Stimulated activated CD8-positive, alpha-beta memory T cell treated with anti-CD3 and anti-CD28 coated beads, Interleukin-15, amount 100 ng/mL, for 24 hours (primary cell): Measurements from ENCODE around the gene RGCC.

Experiments
- DNase-seq: peaks from one replicate; pipeline ENCODE4 v3.0.0-alpha.2; 2020; ENCODE audit warnings: low read depth

The RGCC gene

GRCh38 chr13:41453620-41454019 is 3.7 kb upstream of the RGCC start:
- no peak for DNase-seq

- DNase-seq = no peak
Observed at GRCh38 chr13:41454170-41454569, 3.2 kb upstream of the RGCC start.

GRCh38 chr13:41455725-41456419 is 1.5 kb upstream of the RGCC start:
- DNase-seq = no peak

GRCh38 chr13:41457589-41458186 is 338 bp downstream of the RGCC start:
- no peak for DNase-seq

DNA sequence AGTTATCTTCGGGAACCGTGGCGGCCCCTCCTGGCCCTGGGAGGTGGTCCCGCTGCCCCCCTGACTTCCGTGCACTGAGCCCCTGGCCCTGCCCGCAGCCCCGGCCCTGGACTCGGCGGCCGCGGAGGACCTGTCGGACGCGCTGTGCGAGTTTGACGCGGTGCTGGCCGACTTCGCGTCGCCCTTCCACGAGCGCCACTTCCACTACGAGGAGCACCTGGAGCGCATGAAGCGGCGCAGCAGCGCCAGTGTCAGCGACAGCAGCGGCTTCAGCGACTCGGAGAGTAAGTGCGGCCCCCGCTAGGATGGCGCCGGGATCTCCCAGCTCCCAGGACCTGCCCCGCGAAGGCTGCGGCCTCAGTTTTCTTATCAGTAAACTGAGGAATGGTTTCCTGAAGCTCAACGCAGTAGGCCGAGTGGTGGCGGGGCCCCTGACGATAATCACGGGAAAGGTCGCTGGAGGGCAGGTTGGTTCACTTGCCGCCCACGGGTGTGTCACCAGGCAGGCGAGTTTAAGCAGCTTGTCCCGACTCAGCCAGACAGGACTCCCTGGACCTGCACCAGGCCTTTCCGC is 924 bp downstream of the RGCC start:
- DNase-seq = peak; percentile 22

- DNase-seq = no peak
Observed at GRCh38 chr13:41458761-41459431, 1.5 kb downstream of the RGCC start.

DNA sequence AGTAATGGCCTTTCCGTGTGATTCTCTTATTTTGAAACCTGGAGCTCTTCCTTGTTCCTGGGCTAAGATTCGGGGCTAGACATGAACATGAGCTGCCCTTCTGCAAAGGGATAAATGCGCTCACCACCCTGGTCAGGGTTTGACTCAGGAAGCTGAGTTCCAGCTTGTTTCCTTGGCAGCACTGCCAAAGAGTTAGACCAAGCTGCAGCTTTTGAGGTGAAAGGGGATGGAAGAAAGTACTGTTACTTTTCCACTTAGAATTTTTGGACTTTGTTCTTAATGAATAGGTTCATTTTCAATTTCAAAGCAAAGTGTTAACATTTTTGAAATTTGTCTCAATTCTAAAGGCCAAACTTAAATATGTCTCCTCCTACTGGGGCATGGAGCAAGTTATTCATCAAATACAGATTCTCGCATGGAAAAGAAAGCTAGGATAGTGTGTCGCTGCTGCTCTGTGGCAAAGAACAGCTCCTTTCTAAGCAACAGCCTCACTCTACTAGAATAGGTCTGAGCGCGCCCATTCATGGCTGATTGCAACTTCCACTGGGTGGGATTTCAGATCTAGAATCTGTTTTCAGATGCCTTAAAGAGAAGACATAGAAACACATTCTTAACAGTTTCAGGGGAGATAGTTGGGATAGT is 2.2 kb downstream of the RGCC start:
- DNase-seq = no peak

DNA sequence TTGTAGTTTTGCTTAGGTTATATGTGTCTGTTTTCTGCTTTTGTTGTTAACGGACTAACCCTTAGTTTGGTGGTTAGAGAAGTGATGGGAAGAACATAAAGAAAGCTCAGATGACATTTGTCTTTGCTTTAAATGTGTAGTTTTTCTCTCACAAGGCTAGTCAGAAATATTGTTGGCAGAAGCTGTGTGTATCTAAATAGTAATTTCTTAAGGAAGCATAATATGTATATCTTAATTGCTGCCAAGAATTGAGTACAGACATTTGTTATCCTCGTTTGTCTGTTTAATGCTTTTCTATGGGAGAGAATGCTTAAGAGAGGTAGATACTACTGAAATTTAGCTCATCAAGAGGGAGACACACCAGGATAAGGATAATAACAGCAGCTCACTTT is 2.7 kb downstream of the RGCC start:
- no peak for DNase-seq

- DNase-seq = no peak
Observed at GRCh38 chr13:41460930-41461329, 3.6 kb downstream of the RGCC start.

DNA sequence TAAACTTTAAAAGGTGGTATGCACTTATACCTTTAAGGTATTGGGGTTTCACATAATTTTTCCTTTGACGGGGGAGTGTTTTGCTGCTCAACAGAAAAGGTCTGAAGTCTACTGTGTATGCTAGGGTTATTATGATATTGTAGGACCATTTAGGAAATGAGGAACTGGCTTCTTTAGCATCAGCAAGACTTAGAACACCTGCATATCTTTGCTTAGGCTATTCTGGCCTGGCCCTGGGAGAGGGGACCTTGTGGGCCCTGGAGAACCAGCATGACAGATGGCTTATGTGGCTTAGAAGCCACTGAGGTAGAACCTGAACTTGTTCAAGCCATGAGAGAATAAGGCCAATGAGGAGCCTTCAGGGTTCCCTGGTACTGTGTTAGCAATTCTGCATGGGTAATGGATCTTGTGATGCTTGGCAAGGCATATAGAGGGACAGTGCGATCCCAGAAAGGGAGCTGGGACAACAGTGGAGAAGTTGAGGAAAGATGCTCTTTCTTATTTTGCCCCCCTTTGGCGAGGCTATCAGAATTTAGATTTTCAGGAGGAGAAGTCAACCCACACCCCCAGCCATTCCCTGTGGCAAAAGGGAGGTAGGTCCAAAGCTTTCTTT is 4.3 kb downstream of the RGCC start:
- DNase-seq = no peak

DNA sequence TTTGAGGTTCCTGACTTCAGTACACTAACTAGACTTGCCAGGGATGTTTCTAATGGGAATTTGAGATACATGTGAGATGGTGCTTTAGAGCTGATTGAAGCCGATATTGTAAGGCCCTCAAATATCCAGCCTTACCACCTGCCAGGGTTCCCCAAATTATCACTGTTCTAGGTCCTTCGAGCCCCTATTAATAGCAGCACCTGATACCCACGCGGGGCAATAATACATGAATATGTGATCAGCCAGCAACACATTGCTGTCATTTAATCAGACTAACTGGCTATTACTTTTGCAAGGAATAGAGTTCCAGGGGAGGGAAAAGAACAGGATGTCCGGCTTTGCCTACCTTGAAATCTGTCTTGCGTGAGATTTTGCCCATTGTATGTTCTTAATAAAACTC is 5.1 kb downstream of the RGCC start:
- DNase-seq = no peak

- DNase-seq = no peak
Observed at GRCh38 chr13:41463838-41464602, 6.7 kb downstream of the RGCC start.

DNA sequence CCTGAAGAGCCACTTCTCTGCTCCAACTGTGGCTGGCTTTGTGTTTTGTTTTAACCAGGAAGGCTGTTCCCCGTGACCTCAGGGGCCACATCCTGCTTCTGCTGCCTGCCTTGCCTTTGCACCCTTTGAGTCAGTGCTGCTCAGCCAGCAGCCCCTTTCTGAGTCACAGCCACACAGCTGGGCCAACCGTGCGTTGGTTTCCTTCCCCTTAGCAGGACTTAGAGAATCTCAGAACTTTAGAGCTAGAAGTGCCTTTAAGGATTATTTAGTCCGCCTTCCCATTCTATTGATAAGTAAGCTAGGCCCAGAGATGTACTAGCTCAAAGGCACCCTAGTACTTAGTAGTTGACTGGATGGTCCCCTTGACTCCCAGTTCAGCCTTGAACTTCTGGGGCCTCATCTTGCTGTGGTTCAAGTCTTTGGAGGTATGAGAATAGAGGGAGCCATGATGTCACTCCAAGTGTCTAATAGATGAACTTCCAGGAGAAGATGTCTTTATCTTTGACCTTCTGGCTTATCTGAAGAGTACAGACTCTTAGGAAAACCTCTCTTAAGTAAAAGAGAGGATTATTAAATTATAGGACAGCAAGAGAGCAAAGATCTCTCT is 8.0 kb downstream of the RGCC start:
- peak; percentile 55 for DNase-seq

DNA sequence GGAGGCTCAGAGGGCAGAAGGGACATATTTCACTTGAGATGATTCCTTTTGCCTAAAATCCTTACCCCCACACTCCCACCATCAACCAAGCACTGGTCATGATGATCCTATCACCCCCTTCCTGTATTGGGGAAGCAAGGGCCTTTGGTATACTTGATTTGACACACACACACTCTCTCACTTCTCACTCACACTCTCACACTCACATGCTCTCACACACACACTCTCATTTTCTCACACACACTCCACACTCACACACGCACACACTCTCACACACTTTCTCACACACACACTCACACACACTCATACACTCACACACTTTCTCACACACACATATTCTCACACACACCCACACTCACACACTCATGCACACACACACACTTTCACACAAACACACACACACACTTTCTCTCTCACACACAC is 8.6 kb downstream of the RGCC start:
- no peak for DNase-seq

- DNase-seq = no peak
Observed at GRCh38 chr13:41467425-41467945, 10.1 kb downstream of the RGCC start.

- no peak for DNase-seq
Observed at GRCh38 chr13:41468631-41469030, 11.3 kb downstream of the RGCC start.

GRCh38 chr13:41470196-41470595 is 12.8 kb downstream of the RGCC start:
- no peak for DNase-seq

GRCh38 chr13:41471785-41472184 is 14.4 kb downstream of the RGCC start:
- DNase-seq = no peak

DNA sequence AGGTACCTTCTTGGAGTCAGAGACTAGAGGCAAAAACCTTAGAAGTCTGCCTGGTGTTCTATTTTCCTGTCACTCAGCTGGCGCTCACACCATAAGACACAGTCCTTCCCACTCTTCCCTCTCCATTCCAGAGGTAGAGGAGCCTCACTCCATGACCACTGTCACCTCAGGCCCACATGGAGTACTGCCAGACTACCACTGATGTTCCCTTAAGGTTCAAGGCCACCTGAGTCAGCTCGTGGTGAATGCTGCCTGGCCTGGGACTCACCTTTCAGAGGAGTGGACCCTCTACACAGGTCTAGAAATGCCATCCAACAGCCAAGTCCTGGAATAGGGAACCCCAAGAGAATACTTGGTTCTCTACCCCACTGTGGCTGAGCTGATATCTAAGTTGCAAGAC is 29.9 kb downstream of the RGCC start:
- no peak for DNase-seq

DNA sequence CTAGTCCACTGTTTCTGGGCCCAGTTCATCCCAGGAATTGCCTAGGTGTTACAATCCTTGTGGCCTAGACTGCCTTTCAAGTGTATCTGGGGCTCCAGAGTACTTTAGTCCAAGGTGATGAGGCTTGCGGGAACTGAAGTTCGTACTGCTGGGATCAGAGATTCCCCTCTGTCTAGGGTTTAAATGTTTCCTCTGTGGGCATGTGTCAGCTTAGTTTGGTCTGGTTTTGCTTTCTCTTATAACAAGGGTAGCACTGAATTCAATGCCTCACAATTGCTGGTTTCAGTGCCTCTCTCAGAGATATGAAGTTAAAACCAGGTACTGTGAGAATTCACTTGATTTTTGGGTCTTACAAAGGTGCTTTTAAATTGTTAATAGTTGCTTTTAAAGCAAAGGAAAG is 30.8 kb downstream of the RGCC start:
- no peak for DNase-seq
